Adrenal gland (tissue), 12 donors: ENCODE measurements around the gene PEPD. TPM values are rescaled to one million over a fixed set of nuclear protein-coding genes. Genes with fewer than 3 reads are reported as not detected.

Experiments used
- DNase-seq, 7 donors: peaks; one replicate each; pipeline ENCODE4 v3.0.0-alpha.2; 2019 to 2020
- H3K27ac ChIP-seq, 5 donors: fragments of 200-600 bp; sonication (generic) in 4 of 5; 1 replicate in 3 of 5; 2 replicates in 2 of 5; pipeline versions ENCODE4 v1.5.1 to v1.8.0; 2016 to 2020; ENCODE audit warnings: mild to moderate bottlenecking in 1 of 5
- H3K27me3 ChIP-seq: fragments of 200-600 bp; 2 replicates; pipeline ENCODE4 v1.8.0; 2021
- H3K36me3 ChIP-seq, 2 donors: fragments of 200-600 bp; replicated peaks in 1 of 2; 1 replicate in 1 of 2; 2 replicates in 1 of 2; pipeline versions ENCODE4 v1.5.1 to v1.8.0; 2018 to 2022
- H3K4me1 ChIP-seq, 2 donors: fragments of 200-600 bp; replicated peaks in 1 of 2; 1 replicate in 1 of 2; 2 replicates in 1 of 2; pipeline versions ENCODE4 v1.5.1 to v1.8.0; 2018 to 2021
- H3K4me3 ChIP-seq, 4 donors: fragments of 200-600 bp; sonication (generic) in 3 of 4; one replicate each; pipeline ENCODE4 v1.5.1; 2016 to 2018
- H3K9me3 ChIP-seq, 3 donors: fragments of 200-600 bp; sonication (generic) in 1 of 3; replicated peaks in 1 of 3; 1 replicate in 2 of 3; 2 replicates in 1 of 3; pipeline versions ENCODE4 v1.5.1 to v1.8.0; 2016 to 2021
- POLR2A ChIP-seq, 2 donors: fragments of 450-650 bp; IDR thresholded peaks; one replicate each; pipeline ENCODE4 v1.6.1; 2017; ENCODE audit warnings: antibody characterized with exemption in 2 of 2, mild to moderate bottlenecking in 2 of 2, moderate library complexity in 1 of 2
- WGBS, 4 donors: extraction: QIAGEN DNeasy Blood & Tissue Kit in 2 of 4; methylation state at CpG; one replicate each; pipeline versions ENCODE4 v1.1.5 to v1.1.7; 2013 to 2017; 5-methylcytosine and 5-hydroxymethylcytosine counted together
- intact Hi-C, 2 donors: fragments of 100-400 bp; cut with DNase I; formaldehyde crosslinking; loops; one replicate each; pipeline versions ENCODE4 v1.14.1 to v1.15.0; 2022 to 2023
- polyA plus RNA-seq, 3 donors: library from polyadenylated mRNA; stranded (reverse); fragments of 200-250 nt in 2 of 3; fragments of 350-450 nt in 1 of 3; fragmentation: Illumina TruSeq in 1 of 3; extraction: RNeasy Lipid Tissue Mini Kit (QIAGEN cat#74804) in 1 of 3; gene quantifications; one replicate each; pipeline ENCODE4 v1.2.3, GENCODE V29; 2013 to 2014
- total RNA-seq, 9 donors: library from RNA; depleted of rRNA in 4 of 9; stranded (reverse); fragments of >200 nt in 4 of 9; fragments of 120-200 nt in 1 of 9; fragmentation: NEBNext Ultra II Directional in 1 of 9; extraction: Animal tissue kit (Norgen Biotek cat#: 25700) in 1 of 9; gene quantifications; one replicate each; pipeline versions ENCODE4 v1.1.0 to v1.2.4, GENCODE V29; 2013 to 2023
- TF ChIP-seq, protein P1 (sequence below), 6 experiments: fragments of 450-650 bp in 4 of 6; fragments of 200-600 bp in 2 of 6; sonication (generic) in 1 of 6; IDR thresholded peaks; 1 replicate in 5 of 6; 2 replicates in 1 of 6; pipeline versions ENCODE4 v1.5.1 to v1.8.0; 2016 to 2021; ENCODE audit warnings: antibody characterized with exemption in 6 of 6, mild to moderate bottlenecking in 2 of 6, moderate library complexity in 1 of 6
- donor health status: healthy with polysubstance abuse.
- donor health status: Bipolar disorder and iron deficiency.
- donor health status: DM: yes; HTN: yes; CAD: no.
- donor health status: DM: no; HTN: no; CAD: no.
- donor health status: DM: no; HTN: no; CAD: no.
- donor health status: DM: yes; HTN: yes; CAD: no.

The PEPD gene
- total and polyA plus RNA-seq, 12 donors = 24.4 to 311 (median 116) TPM

DNA sequence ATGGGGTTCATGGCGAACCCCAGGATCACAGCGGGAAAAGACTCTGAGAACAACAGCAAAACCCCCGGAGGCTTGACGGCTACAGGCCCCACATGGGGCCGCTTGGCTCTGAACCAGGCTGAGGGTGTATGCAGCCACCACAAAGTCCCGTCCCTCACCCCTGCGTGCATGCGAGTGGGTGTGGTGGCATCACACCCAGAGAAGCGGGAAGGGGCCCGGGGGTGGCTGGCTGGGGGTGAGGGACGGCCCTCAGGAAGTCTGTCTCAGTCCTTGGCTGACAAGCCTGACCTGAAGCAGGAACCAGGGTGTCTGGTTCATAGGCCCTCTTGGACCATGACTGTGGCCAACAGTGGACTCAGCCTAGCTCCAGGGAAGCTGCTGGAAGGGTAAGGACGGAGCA, 113.9 kb downstream of the PEPD start:
- H3K36me3 ChIP-seq = no peaks in the 10 kb centered on the region
- H3K4me1 ChIP-seq = no peaks in the 10 kb centered on the region
- H3K9me3 ChIP-seq = no peaks in the 10 kb centered on the region
- WGBS, 4 donors = 77 to 85% (median 83%) methylated on average over 7 to 12 of the region's 12 CpGs
- DNase-seq = no peak
- TF ChIP-seq, protein P1, sequence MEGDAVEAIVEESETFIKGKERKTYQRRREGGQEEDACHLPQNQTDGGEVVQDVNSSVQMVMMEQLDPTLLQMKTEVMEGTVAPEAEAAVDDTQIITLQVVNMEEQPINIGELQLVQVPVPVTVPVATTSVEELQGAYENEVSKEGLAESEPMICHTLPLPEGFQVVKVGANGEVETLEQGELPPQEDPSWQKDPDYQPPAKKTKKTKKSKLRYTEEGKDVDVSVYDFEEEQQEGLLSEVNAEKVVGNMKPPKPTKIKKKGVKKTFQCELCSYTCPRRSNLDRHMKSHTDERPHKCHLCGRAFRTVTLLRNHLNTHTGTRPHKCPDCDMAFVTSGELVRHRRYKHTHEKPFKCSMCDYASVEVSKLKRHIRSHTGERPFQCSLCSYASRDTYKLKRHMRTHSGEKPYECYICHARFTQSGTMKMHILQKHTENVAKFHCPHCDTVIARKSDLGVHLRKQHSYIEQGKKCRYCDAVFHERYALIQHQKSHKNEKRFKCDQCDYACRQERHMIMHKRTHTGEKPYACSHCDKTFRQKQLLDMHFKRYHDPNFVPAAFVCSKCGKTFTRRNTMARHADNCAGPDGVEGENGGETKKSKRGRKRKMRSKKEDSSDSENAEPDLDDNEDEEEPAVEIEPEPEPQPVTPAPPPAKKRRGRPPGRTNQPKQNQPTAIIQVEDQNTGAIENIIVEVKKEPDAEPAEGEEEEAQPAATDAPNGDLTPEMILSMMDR (IDR thresholded peaks at IDR 0.05) = no peak
- no peak for TF ChIP-seq POLR2A (IDR thresholded peaks at IDR 0.05)
- no peak overlapping the region for H3K27ac ChIP-seq
- intact Hi-C loops = loop anchor here (2.0 to 10.0 kb wide), 3 partner anchors 165 to 263 kb away; no protein-coding TSS in a partner anchor
- H3K4me3 ChIP-seq = no peak overlapping the region
- H3K27me3 ChIP-seq = no peaks in the 10 kb centered on the region

DNA sequence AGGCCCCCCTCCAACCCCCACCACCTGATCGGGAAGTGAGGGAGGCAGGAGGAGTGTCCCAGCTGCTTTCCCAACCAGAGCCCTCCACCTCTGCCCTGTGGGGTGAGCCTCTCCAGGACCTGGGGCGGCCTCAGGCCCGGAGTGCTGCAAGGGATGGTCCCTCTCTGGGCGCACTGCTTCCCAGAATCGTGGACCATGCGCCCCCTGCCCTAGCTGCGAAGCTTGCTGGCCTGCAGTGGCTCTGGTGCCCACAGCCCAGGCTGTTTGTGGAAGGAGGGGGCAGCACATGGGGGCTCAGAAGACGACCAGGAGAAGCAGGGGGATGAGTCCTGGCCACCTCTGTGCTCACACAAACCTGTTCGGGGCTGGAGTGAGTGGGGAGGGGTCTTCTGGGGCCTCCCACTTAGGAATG, 114.4 kb downstream of the PEPD start:
- no peaks in the 10 kb centered on the region for H3K36me3 ChIP-seq
- H3K27me3 ChIP-seq = no peaks in the 10 kb centered on the region
- no peak overlapping the region for H3K27ac ChIP-seq
- intact Hi-C loops = loop anchor here (2.0 to 10.0 kb wide), 3 partner anchors 165 to 262 kb away; no protein-coding TSS in a partner anchor
- WGBS, 4 donors = 39 to 48% (median 44%) methylated on average over 6 to 9 of the region's 9 CpGs; no CpG with 5 or more reads in 1 of the 4 donors
- H3K9me3 ChIP-seq = no peaks in the 10 kb centered on the region
- TF ChIP-seq POLR2A (IDR thresholded peaks at IDR 0.05) = no peak
- TF ChIP-seq, protein P1 (IDR thresholded peaks at IDR 0.05) = peak in 1 of 6 experiments; percentile 8
- no peak overlapping the region for H3K4me3 ChIP-seq
- DNase-seq = no peak
- H3K4me1 ChIP-seq = no peaks in the 10 kb centered on the region

DNA sequence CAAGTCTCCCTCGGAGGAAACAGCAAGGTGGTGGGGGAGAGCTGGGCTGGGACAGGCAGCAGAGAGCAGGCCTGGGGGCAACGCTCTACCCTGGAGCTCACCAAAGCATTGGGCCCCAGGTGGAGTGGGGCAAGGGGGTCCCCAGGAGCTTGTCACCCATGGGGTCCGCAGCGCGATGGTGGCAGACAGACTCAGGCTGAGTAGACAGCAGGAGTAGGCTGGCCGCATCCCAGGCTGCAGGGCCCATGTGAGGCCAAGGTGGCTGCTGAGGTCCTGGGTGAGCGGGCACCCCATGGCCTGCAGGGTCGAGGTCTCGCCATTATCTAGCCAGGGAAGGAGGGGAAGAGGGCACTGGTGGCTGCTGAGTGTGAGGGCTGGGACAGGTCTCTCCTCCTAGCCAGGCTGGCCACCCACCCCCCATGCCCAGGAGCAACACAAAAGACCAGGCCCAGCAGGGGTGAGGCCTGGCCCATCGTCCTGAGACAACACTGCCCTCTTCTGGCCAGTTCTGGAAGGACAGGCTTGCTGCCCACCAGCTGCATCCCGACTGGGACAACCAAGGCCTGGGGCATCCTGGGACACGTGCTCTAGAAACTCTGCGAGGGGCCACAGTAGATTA, 115.0 kb downstream of the PEPD start:
- DNase-seq = peak; percentile 52 to 87 (median 72)
- Histone ChIP-seq H3K27ac (no peak overlapping the region), H3K27me3 (no peaks in the 10 kb centered on the region), H3K4me3 (no peak overlapping the region), H3K9me3 (no peaks in the 10 kb centered on the region), H3K4me1 (no peaks in the 10 kb centered on the region), H3K36me3 (no peaks in the 10 kb centered on the region)
- 64 to 90% (median 68%) methylated on average over 5 to 13 of the region's 13 CpGs for WGBS, 4 donors
- intact Hi-C loops = loop anchor here (2.0 to 10.0 kb wide), 3 partner anchors 164 to 262 kb away; no protein-coding TSS in a partner anchor
- TF ChIP-seq POLR2A (IDR thresholded peaks at IDR 0.05) = no peak
- TF ChIP-seq, protein P1 (IDR thresholded peaks at IDR 0.05) = peak; percentile 90 to 96 (median 92)

DNA sequence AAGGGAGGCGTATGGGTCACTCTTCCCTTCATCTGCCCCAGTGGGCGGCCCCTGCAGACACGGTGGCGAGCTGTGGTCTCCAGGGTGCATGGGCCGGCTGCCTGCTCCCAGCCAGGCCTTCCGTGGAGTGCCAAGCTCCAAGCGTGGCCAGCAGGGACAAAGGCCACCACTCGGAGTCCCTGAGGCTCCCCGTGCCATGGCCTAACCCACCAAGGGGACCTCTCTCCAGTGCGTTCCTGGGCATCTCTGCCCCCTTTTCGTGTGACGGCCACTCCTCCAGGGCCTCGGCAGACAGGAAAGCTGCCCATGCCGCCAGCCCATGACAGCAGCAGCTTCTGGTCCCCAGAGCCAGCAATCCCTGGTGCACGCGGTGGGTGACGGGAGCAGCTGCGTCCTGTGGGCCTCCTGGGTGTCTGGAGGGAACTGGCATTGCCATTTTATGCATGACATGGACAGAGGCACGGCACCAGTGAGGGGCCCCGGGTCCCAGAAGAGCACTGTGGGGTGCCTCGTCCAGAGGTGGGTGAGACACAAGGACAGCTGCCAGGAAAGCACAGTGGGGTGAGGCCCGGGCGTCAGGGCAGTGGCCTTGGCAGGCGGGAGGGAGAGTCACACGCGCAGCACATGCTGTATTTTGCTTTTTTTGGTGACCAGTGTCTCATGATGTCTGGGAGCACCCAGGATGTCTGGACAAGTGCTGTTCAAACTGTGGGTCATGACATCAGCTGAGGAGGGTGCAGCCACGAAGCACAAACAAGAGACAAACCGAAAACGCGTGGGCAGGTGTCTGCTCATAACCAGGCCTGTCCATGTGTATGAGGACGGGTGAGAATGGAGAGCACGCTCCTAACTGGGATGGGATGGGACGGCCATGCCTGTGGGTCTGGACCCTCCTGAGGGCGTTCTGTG, 115.8 kb downstream of the PEPD start:
- Histone ChIP-seq H3K4me3 (no peak overlapping the region), H3K9me3 (no peaks in the 10 kb centered on the region), H3K27me3 (no peaks in the 10 kb centered on the region), H3K27ac (no peak overlapping the region), H3K4me1 (no peaks in the 10 kb centered on the region), H3K36me3 (no peaks in the 10 kb centered on the region)
- no peak for DNase-seq
- TF ChIP-seq, protein P1 (IDR thresholded peaks at IDR 0.05) = no peak
- no peak for TF ChIP-seq POLR2A (IDR thresholded peaks at IDR 0.05)
- 73 to 84% (median 81%) methylated on average over 21 to 34 of the region's 34 CpGs for WGBS, 4 donors
- intact Hi-C loops = loop anchor here (2.0 to 10.0 kb wide), 3 partner anchors 164 to 261 kb away; no protein-coding TSS in a partner anchor
